ENCODE data around the gene RAB3D.

Gene RAB3D

DNA sequence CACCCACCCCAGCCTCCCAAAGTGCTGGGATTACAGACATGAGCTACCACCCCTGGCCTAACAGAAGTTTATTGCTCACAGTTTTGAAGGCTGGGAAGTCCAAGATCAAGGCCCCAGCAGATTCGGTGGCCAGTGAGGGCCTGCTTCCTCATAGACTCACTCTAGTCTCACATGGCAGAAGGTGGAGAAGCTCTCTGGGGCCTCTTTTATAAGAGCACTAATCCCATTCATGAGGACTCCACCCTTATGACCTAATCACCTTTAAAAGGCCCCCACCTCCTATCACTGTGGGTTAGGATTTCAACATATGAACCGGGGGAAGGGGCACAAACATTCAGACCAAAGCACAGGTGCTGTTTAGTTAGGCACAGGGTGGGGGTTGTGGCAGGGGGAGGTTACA is 28.1 kb upstream of the RAB3D start:
- Histone ChIP-seq H3K27ac (ENCODE audit: low read depth, low read length) (no peak overlapping the region), H3K27me3 (ENCODE audit: insufficient read depth, low read length) (no peaks in the 10 kb centered on the region), H4K8ac (ENCODE audit: low read depth, low read length) (no peak overlapping the region), H4K91ac (ENCODE audit: low read depth, low read length) (no peak overlapping the region), H3K23ac (ENCODE audit: low read length) (no peak overlapping the region), H3K4ac (ENCODE audit: low read depth, low read length) (no peak overlapping the region), H4K12ac (ENCODE audit: low read depth, low read length) (no peak overlapping the region), H3K4me3 (ENCODE audit: low read depth, low read length) (no peak overlapping the region), H3K18ac (ENCODE audit: low read length) (no peak overlapping the region), H2BK120ac (ENCODE audit: insufficient read depth, low read length, poor library complexity) (no peak overlapping the region), H3K9me3 (ENCODE audit: insufficient read depth, low read depth, low read length) (no peaks in the 10 kb centered on the region), H2BK12ac (ENCODE audit: low read length) (no peak overlapping the region), H3K79me1 (ENCODE audit: low read length) (no peaks in the 10 kb centered on the region), H3K36me3 (ENCODE audit: control insufficient read depth in 1 of 2, insufficient read depth in 2 of 2, low read length in 2 of 2) (no peaks in the 10 kb centered on the region), H3K9ac (ENCODE audit: low read length) (no peak overlapping the region), H2AK5ac (ENCODE audit: low read length) (no peak overlapping the region), H3K4me2 (ENCODE audit: low read length) (no peak overlapping the region), H3K14ac (ENCODE audit: low read length) (no peak overlapping the region), H2AFZ (ENCODE audit: insufficient read depth, low read length, poor library complexity) (no peak overlapping the region), H3K4me1 (ENCODE audit: control insufficient read depth in 1 of 2, insufficient read depth in 2 of 2, low read length in 2 of 2) (no peaks in the 10 kb centered on the region), H2BK5ac (ENCODE audit: low read depth, low read length, poor library complexity) (no peak overlapping the region), H3K79me2 (ENCODE audit: control insufficient read depth, insufficient read depth, low read length, poor library complexity) (no peaks in the 10 kb centered on the region)
- no CpG with 5 or more reads among the region's 2 CpGs for WGBS (ENCODE audit: extremely low coverage, insufficient coverage, insufficient read length)
- DNase-seq = no peak

DNA sequence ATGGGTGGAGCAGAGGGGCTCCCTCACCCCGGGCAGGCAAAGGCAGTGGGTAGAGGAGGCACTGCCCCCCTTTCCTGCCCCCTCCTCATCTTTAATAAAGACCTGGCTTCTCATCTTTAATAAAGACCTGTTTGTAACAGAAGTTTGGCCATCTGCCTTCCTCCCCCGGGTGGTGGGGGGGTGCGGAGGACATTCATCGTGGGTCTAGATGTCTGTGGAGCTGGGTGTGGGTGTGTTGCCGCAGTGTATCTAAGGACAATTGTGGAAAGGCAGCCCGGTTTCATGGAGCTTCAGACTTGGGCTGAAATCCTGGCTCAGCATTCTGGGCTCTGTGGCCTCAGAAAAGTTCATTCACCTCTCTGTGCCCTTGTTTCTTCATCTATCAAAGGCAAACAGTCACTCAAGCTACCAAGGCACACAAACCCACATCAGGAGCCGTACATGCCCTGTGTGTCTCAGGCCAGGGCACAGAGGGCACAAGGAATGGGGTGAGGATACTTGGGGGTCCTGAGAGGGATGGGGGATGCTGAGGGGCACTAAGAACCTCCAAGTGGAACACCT is 26.2 kb upstream of the RAB3D start:
- no peak overlapping the region for H2AK5ac ChIP-seq (ENCODE audit: low read length)
- DNase-seq = no peak
- H2BK120ac ChIP-seq (ENCODE audit: insufficient read depth, low read length, poor library complexity) = no peak overlapping the region
- no peak overlapping the region for H3K4me2 ChIP-seq (ENCODE audit: low read length)
- H4K8ac ChIP-seq (ENCODE audit: low read depth, low read length) = no peak overlapping the region
- no CpG with 5 or more reads among the region's 7 CpGs for WGBS (ENCODE audit: extremely low coverage, insufficient coverage, insufficient read length)
- H3K9me3 ChIP-seq (ENCODE audit: insufficient read depth, low read depth, low read length) = peaks cover 2% of the 10 kb centered on the region
- no peaks in the 10 kb centered on the region for H3K79me2 ChIP-seq (ENCODE audit: control insufficient read depth, insufficient read depth, low read length, poor library complexity)
- no peak overlapping the region for H2AFZ ChIP-seq (ENCODE audit: insufficient read depth, low read length, poor library complexity)
- no peak overlapping the region for H3K4ac ChIP-seq (ENCODE audit: low read depth, low read length)
- no peaks in the 10 kb centered on the region for H3K36me3 ChIP-seq (ENCODE audit: control insufficient read depth in 1 of 2, insufficient read depth in 2 of 2, low read length in 2 of 2)
- no peaks in the 10 kb centered on the region for H3K27me3 ChIP-seq (ENCODE audit: insufficient read depth, low read length)
- H3K14ac ChIP-seq (ENCODE audit: low read length) = no peak overlapping the region
- no peak overlapping the region for H3K9ac ChIP-seq (ENCODE audit: low read length)
- no peak overlapping the region for H3K23ac ChIP-seq (ENCODE audit: low read length)
- no peak overlapping the region for H3K4me3 ChIP-seq (ENCODE audit: low read depth, low read length)
- H3K18ac ChIP-seq (ENCODE audit: low read length) = no peak overlapping the region
- no peak overlapping the region for H2BK12ac ChIP-seq (ENCODE audit: low read length)
- no peaks in the 10 kb centered on the region for H3K79me1 ChIP-seq (ENCODE audit: low read length)
- H3K27ac ChIP-seq (ENCODE audit: low read depth, low read length) = no peak overlapping the region
- peaks cover 0 to 4% of the 10 kb centered on the region in 2 experiments for H3K4me1 ChIP-seq (ENCODE audit: control insufficient read depth in 1 of 2, insufficient read depth in 2 of 2, low read length in 2 of 2)
- no peak overlapping the region for H2BK5ac ChIP-seq (ENCODE audit: low read depth, low read length, poor library complexity)
- H4K12ac ChIP-seq (ENCODE audit: low read depth, low read length) = no peak overlapping the region
- no peak overlapping the region for H4K91ac ChIP-seq (ENCODE audit: low read depth, low read length)

DNA sequence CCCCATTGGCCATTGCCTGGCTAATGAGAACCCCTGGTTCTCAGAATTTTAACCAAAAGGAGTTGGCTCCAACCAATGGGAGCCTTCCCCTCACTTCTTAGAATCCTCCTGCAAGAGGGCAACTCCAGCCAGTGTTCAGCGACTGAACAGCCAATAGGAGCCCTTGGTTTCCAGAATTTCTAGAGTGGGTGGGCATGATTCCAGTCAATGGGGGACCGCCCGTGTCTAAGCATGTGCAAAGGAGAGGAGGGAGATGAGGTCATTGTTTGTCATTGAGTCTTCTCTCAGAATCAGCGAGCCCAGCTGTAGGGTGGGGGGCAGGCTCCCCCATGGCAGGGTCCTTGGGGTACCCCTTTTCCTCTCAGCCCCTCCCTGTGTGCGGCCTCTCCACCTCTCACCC is 25.5 kb upstream of the RAB3D start:
- Histone ChIP-seq H3K9me3 (ENCODE audit: insufficient read depth, low read depth, low read length) (peaks cover 2% of the 10 kb centered on the region), H3K79me2 (ENCODE audit: control insufficient read depth, insufficient read depth, low read length, poor library complexity) (no peaks in the 10 kb centered on the region), H3K27me3 (ENCODE audit: insufficient read depth, low read length) (no peaks in the 10 kb centered on the region), H2AFZ (ENCODE audit: insufficient read depth, low read length, poor library complexity) (no peak overlapping the region), H3K4me2 (ENCODE audit: low read length) (no peak overlapping the region), H2BK120ac (ENCODE audit: insufficient read depth, low read length, poor library complexity) (no peak overlapping the region), H2AK5ac (ENCODE audit: low read length) (no peak overlapping the region), H3K36me3 (ENCODE audit: control insufficient read depth in 1 of 2, insufficient read depth in 2 of 2, low read length in 2 of 2) (no peaks in the 10 kb centered on the region), H4K91ac (ENCODE audit: low read depth, low read length) (no peak overlapping the region), H3K4me3 (ENCODE audit: low read depth, low read length) (no peak overlapping the region), H3K79me1 (ENCODE audit: low read length) (no peaks in the 10 kb centered on the region), H2BK12ac (ENCODE audit: low read length) (no peak overlapping the region), H3K9ac (ENCODE audit: low read length) (no peak overlapping the region), H4K12ac (ENCODE audit: low read depth, low read length) (no peak overlapping the region), H3K23ac (ENCODE audit: low read length) (no peak overlapping the region), H3K27ac (ENCODE audit: low read depth, low read length) (no peak overlapping the region), H3K14ac (ENCODE audit: low read length) (no peak overlapping the region), H4K8ac (ENCODE audit: low read depth, low read length) (no peak overlapping the region), H3K18ac (ENCODE audit: low read length) (no peak overlapping the region), H2BK5ac (ENCODE audit: low read depth, low read length, poor library complexity) (no peak overlapping the region), H3K4ac (ENCODE audit: low read depth, low read length) (no peak overlapping the region), H3K4me1 (ENCODE audit: control insufficient read depth in 1 of 2, insufficient read depth in 2 of 2, low read length in 2 of 2) (peaks cover 0 to 4% of the 10 kb centered on the region in 2 experiments)
- no peak for DNase-seq
- no CpG with 5 or more reads among the region's 5 CpGs for WGBS (ENCODE audit: extremely low coverage, insufficient coverage, insufficient read length)

DNA sequence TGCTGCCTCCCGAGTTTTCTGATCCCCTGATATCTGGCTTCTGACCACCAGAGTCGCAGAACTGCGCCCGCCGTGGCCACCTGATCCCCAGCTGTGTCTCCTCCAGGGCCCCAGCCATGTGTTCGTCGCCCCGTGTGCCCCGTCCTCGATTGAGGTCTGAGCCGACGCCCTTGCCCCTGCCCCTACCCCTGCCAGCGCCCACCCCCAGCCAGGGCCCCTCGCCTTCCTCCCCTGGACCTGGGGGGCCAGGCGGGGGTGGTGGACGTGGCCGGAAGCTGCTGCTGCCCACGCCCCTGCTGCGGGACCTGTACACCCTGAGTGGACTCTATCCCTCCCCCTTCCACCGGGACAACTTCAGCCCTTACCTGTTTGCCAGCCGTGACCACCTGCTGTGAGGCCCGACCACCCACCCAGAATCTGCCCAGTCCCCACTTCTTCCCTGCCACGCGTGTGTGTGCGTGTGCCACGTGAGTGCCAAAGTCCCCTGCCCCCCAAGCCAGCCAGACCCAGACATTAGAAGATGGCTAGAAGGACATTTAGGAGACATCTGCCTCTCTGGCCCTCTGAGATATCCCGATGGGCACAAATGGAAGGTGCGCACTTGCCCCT is 24.9 kb upstream of the RAB3D start:
- no peak overlapping the region for H3K18ac ChIP-seq (ENCODE audit: low read length)
- H3K9me3 ChIP-seq (ENCODE audit: insufficient read depth, low read depth, low read length) = peaks cover 2% of the 10 kb centered on the region
- H3K23ac ChIP-seq (ENCODE audit: low read length) = no peak overlapping the region
- H3K9ac ChIP-seq (ENCODE audit: low read length) = no peak overlapping the region
- H2AFZ ChIP-seq (ENCODE audit: insufficient read depth, low read length, poor library complexity) = no peak overlapping the region
- H4K91ac ChIP-seq (ENCODE audit: low read depth, low read length) = no peak overlapping the region
- no peak overlapping the region for H3K14ac ChIP-seq (ENCODE audit: low read length)
- no peaks in the 10 kb centered on the region for H3K36me3 ChIP-seq (ENCODE audit: control insufficient read depth in 1 of 2, insufficient read depth in 2 of 2, low read length in 2 of 2)
- H3K4me3 ChIP-seq (ENCODE audit: low read depth, low read length) = no peak overlapping the region
- peaks cover 0 to 4% of the 10 kb centered on the region in 2 experiments for H3K4me1 ChIP-seq (ENCODE audit: control insufficient read depth in 1 of 2, insufficient read depth in 2 of 2, low read length in 2 of 2)
- no peak overlapping the region for H3K4me2 ChIP-seq (ENCODE audit: low read length)
- H3K79me2 ChIP-seq (ENCODE audit: control insufficient read depth, insufficient read depth, low read length, poor library complexity) = no peaks in the 10 kb centered on the region
- no CpG with 5 or more reads among the region's 28 CpGs for WGBS (ENCODE audit: extremely low coverage, insufficient coverage, insufficient read length)
- DNase-seq = no peak
- H4K8ac ChIP-seq (ENCODE audit: low read depth, low read length) = no peak overlapping the region
- H3K27ac ChIP-seq (ENCODE audit: low read depth, low read length) = no peak overlapping the region
- no peak overlapping the region for H3K4ac ChIP-seq (ENCODE audit: low read depth, low read length)
- no peaks in the 10 kb centered on the region for H3K27me3 ChIP-seq (ENCODE audit: insufficient read depth, low read length)
- H2BK12ac ChIP-seq (ENCODE audit: low read length) = no peak overlapping the region
- H3K79me1 ChIP-seq (ENCODE audit: low read length) = no peaks in the 10 kb centered on the region
- H2BK5ac ChIP-seq (ENCODE audit: low read depth, low read length, poor library complexity) = no peak overlapping the region
- H2BK120ac ChIP-seq (ENCODE audit: insufficient read depth, low read length, poor library complexity) = no peak overlapping the region
- H2AK5ac ChIP-seq (ENCODE audit: low read length) = no peak overlapping the region
- no peak overlapping the region for H4K12ac ChIP-seq (ENCODE audit: low read depth, low read length)

Data from trophoblast cell (in vitro differentiated cells and primary cell).